HL-60/S4 treated with phorbol 12-myristate 13-acetate at 8.2 ng/mL for 4 days and 3 days (cell line): ENCODE results near the gene E2F6.

Experiments used
- in situ Hi-C: fragments of 300-500 bp; cut with MboI; formaldehyde crosslinking; loops from 2 replicates; pipeline ENCODE4 v1.15.0; 2022; ENCODE audit warnings: low sequenced_read_pairs

The E2F6 gene

DNA sequence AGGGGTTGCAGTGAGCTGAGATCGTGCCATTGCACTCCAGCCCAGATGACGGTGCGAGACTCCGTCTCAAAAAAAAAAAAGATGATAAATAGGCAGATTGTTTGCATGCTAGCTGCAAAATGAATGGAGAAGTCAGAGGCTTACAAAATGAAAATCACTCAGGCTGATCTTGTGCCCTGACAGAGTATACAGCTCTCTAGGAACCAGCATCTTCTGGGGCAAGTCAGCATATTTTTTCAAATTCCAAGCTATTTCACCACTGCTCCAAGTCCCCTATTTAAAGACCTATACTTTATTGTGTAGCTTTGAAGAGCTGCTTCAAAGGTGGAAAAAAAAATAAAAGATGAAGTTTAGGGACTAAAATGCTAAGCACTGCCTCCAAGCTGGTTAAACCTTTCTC lies 6.1 kb downstream of the E2F6 start:
- in situ Hi-C loops: no loop called here

DNA sequence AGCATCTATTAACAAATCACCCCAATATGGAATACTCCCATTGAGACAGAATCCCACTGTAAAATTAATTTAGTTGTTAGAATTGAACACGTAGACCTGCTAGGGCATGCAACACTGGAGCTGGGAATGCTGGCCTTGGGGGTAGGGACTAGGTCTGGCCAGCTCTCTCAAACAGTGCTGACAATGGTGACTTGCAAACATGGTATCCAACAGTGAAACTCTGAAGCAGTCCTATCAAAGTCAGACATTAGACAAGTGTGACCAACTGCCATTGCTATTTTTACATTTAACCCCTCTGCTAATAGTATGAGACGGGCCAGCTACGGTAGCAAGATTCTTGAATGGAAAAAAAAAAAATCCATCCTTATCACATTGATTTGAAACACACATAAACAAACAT lies 7.2 kb downstream of the E2F6 start:
- in situ Hi-C loops: no loop called here

DNA sequence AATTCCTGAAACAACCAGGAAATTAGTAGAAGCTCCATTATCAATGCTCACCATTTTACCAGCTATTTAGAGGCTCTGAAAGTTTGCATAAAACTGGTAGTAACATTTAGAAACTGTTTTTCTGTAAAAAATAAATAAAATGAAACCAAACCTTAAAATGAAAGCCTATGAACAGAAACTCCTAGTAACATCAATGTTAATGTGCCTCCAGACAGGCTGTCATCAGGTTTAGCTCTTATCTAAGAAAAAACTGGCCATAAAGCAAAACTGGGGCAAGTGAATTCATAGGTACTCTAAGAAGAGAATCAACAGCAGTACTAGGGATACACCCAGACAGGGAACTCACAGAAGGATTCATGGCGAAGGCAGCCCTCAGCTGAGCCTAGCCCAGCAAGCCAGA lies 8.0 kb downstream of the E2F6 start:
- in situ Hi-C loops: no loop called here

DNA sequence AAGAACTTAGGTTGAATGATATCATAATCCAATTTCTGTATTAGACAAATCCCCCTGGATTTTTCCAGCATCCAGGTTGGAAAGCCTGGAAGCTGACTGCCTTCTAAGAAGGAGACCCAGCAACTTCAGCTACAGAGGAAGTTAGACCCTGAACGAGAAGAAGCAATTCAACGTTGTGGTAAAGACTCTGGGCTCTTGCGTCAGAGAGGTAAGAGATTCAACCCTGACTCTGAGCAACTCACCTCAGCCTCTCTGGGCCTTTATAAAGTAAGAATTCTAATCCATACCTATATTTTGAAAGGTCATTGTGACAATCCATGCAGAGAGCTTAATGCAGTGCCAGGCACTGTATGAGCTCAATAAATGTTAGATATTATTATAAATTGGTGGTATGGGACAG lies 9.7 kb downstream of the E2F6 start:
- in situ Hi-C loops: no loop called here

DNA sequence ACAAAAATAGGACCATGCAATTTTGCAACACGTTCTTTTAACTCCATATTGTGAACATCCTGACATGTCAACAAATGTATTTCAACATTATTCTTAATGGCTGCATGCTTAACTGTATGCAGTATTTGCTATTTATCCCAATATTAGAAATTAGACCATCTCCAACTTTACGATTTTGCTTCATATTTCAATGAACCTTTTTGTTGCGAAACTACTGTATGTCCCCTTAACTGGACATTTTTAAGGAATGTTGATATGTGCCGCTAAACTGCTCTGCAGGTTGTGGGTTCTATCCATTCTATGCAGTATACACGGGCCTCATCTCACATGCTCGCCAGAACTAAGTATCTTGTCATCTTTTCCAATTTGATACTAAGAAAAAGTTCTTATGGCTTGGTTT lies 11.1 kb downstream of the E2F6 start:
- in situ Hi-C loops: no loop called here

DNA sequence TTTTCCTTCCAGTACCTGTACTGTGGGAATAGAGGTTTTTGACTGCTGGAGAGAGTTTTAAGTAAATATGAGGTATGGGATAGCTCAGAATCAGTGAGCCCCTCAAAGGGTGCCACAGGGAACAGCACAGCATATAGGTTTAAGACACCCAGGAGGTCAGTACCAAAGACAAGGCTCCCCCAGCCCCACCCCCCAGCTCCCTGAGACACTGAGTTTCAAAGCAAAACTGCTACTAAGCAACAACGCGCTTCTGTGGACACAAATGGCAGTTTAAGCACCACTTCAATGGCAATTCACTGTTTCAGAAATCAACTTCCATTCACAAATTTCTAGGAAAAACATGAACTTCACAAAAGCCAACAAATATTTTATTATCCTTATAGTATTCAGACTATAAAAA lies 15.2 kb downstream of the E2F6 start:
- in situ Hi-C loops: no loop called here

DNA sequence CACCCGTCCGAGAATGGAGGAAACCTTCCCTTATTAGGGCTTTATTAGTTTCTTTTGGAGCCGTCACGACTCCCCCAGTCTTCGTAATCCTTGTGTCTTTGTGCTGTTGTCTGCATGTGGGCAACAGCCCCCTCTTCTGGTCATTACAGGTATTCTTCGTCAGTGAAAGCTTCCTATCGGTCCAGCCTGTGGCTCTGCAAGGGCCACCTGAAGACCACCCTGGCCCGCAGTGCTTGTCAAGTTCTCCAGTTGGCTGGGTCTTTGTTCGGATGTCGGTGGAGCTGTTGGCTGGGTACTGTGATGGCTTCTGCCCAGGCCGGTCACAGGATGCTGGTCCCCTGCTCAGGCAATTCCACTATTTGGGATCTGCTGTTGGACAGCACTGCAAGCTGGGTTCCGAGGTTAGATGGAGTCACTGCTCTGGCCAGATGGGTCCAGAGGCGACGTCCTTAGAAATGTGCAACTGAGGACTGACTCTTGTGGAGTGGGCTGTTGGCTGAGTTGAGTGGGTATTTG lies 19.2 kb downstream of the E2F6 start:
- in situ Hi-C loops: loop anchor here (10.0 kb wide), 1 partner anchor 312 kb away; a partner anchor contains a TSS

DNA sequence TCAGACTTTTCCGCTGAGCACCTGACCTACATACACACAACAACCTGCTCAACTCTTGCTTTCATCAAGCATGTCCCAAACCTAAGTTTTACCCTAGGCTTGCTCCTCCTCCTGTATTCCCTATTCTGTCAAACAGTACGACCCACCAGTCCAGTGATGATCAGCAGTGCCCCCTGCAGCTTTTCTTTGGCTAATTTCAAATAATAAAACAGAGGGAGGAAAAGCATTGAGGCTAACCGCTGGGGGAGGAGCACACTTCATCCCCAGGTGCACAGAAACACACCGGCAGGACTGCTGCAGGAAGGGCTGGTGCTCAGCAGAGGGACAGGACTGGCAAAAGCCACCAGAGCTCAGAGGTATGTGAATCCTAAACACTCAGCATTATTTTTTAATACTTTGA lies 21.2 kb downstream of the E2F6 start:
- in situ Hi-C loops: loop anchor here (10.0 kb wide), 1 partner anchor 310 kb away; a partner anchor contains a TSS

DNA sequence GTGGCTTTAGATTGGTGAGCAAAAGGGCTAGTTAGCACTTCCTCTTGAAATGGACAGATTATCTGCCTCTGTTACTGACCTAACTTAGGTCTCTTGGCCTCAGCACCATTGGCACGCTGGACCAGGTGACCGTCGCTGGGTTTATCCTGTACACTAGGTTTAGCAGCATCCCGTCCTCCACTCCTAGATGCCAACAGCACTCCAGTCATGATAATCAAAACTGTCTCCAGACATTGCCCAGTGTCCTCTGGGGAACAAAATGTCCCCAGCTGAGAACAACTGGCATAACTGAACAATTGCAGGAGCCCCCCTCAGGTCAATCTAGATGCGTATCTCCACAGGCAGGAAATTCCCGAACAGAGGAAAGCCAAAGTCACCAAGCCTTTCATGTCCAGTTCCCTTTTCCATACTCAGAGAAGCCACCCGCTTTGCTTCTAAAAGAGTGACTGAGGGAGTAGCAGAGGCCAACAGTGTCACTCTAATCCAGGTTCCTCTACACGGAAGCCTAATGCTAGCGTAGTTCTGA lies 27.3 kb downstream of the E2F6 start:
- in situ Hi-C loops: no loop called here

DNA sequence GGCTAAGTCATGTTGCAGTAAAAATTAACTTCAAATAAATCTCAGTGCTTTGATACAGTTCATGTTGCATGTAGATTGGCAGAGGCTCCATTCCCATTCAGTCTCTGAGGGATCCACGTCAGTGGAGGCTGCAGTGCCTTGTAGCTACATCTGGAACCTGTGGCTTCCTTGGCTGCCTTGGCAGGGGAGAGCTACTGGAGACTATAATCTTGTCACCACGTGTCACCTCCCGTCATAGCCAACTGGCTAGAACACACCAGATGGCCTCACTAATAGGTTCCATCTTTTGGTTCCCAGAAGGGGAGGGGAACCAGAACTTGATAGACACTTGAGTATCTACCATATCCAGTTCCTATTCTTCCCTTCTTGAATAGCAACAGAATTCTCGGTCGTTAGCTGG lies 28.4 kb downstream of the E2F6 start:
- in situ Hi-C loops: no loop called here

DNA sequence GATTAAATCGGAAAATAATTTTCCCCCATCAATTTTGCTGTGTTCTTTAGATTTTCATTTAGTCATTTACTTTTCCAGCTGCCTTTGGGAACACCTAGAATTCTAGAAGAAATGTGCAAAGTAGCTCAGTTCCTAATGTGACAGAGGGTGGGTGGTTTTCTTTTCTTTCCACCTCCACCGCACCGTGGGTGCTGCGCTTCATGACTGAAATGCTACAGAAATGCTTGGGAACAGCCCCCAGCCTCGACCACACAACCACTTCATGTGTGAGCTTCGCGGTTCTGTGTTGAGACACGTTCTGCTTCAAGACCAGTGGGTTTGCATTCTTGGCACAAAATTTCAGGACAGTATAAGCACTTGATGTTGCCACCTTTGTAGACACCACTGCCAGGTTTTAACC lies 30.9 kb downstream of the E2F6 start:
- in situ Hi-C loops: no loop called here

DNA sequence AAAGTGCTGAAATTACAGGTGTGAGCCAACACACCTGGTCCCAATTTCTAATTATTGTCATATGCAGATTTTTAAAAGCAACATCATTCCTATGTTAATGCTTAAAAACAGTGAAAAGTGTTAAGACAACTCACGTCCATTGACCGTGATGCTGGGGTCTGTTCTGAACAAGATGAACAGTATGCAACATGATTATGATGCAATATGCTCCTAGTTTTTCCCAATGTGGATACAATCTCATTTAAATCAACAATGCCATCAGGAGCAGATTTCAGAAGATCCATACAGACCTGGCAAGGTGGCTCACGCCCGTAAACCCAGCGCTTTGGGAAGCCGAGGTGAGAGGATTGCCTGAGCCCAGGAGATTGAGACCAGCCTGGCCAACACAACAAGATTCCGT lies 31.5 kb downstream of the E2F6 start:
- in situ Hi-C loops: no loop called here

DNA sequence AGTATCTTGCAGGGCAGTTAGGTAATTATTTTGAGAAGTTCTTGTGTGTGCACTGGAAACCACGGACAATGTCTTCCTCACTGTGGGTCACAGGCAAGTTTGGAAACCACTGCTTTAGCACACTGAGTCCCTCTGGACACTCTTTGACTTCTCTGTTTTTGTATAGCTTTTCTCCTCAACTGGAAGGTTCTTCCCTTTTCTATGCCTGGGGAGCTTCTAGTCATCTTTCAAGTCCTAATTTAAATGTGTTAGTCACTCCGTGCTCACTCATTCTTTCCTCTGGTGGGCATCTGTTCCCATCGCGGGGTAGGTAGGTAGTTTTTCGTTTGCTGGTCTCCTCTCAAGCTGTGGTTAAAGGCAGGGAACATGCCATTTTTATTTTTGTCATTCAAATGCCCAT lies 32.1 kb downstream of the E2F6 start:
- in situ Hi-C loops: no loop called here

DNA sequence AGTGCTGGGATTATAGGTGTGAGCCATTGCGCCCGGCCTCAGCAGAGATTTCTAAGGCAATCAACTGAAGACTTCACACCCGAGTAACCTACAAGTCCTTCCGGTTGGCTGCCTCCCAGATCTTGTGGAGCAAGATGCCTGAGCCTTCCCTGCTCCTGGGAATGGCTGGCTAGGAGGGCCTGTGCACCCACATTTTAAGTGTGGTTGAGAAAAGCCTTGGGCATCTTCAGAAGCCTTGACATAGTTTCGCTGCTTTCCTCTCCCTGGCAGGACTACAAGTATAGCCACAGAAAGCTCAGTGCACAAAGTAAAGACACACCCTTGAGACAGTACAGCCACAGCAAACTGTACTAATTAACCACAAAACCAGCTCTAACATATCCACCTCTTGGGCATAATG lies 35.2 kb downstream of the E2F6 start:
- in situ Hi-C loops: no loop called here

DNA sequence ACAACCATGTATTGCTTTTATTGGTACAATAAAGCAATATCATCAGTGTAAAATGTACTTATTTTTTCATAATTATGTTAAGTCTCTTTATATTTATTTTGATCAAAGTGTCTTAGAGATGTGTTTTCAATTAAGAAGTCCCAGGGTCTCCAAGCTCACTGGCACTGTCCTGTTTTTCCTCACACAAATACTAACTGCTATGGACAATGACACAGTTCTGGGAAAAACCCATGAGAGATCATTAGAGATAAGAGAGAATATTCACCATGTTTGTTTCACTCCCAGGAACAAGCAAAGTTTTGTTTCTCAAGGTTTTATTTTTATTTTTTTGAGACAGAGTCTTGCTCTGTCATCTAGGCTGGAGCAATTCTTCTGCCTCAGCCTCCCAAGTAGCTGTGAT lies 38.7 kb downstream of the E2F6 start:
- in situ Hi-C loops: no loop called here

DNA sequence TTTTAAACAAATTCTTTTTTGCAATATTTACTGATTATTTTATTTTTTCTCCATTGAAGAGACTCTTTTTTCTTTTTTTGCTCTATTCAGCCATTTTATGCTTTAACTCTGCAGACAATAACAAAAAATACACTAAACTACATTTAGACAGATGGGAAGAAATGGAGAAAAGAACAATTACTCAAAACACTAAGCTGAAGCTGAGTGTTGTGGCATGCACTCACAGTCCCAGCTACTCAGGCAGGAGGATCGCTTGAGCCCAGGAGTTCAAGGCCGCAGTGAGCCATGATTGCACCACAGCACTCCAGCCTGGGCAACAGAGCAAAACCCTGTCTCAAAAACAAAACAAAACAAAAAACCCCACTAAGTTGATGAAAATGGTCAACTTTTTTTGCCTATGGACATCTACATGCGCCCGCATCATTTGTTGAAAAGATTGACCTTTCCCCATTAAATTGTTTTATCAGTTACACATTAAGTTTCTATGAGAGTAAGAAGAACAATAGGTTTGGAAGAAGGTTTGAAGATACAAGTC lies 43.0 kb downstream of the E2F6 start:
- in situ Hi-C loops: no loop called here

DNA sequence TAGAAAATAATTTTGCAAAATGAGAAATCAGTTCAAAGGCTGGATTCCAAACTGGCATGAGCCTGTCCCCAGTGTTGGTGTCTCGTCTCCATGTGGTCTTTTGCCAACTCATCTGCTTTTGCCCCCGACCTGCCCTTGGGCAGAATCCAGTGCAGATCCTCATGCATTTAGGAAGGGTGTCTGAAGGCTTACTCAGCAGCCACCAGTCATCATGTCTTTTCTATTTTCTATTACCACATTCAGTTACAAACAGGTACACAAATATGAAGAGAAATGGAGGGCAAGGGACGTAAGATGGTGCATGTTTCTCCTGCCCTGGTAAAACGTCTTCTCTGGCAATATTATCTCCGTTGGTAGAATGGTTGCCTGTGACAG lies 43.5 kb downstream of the E2F6 start:
- in situ Hi-C loops: no loop called here

DNA sequence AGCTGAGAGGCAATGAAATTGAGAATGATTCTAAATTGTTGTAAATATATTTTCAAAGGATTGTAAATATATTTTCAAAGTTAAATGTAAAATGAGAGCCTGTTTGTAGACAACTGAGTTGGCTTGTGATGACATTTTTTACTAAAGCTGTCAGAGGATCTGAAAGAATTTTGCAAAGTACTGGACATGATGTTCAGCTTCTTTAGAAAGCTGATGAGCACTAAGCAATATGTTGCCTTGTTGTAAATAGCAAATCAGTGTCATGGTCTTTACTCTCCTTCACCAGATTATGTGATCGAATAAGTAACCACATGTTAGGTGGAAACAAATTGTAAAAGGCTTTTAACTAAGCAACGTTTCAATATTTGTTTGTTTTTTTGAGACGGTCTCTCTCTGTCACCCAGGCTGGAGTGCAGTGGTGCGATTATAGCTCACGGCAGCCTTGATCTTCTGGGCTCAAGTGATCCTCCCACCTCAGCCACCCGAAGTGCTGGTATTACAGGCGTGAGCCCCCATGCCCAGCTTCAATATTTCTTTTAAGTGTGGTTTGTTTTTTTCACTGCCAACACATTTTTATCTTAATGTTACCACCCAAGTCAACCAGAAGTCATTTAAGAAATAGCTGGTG lies 44.0 kb downstream of the E2F6 start:
- in situ Hi-C loops: no loop called here

DNA sequence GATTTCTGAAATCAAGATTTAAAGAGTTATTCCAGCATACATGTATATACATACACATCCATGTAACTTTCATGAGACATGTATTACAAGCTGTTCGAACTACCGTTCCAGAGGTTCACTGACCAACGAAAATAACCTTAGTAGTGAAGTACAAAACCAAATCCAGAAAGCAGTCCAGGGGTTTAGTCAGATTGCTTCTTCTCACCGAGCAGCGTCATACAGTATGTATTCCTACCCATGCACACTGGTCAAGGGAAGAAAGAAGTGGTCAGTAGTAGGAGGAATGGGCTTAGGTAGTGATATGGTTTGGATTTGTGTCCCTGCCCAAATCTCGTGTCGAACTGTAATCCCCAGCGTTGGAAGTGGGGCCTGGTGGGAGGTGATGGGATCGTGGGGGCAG lies 45.3 kb downstream of the E2F6 start:
- in situ Hi-C loops: no loop called here

DNA sequence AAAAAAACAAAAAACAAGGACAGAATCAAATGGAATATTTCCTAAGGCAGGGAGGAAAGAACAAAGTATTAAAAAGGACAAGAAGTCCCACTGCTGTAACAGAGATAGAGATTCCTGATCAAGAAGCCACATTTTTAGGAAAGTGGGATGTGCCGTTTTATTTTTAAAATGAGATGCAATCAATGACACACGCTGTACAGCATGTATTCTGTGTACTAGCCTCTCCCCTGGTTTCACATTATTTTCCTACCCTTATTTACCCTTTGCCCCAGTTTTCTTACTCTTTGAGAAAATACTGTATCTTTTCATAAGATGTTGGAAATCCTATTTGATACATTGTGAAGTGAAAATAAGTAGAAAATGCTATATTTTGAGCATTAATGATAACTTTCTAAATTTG lies 45.8 kb downstream of the E2F6 start:
- in situ Hi-C loops: no loop called here

DNA sequence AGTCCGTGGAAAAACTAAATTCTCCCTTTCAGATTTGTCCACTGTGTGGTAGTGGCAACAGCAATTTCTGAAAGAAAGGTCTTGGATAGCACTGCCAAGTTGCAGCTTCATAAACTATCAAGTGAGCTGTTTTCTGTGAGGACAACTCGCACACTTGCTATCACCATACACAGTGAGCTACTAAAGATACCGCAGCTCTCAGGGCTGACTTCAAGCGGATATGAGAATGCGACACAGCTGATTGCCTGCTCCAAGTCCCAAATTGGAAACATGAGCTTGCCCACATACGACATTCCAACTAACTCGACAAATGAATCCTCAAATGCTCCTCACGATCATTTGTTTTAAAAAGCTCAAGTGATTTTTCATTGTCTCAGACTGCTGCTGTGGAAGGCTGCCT lies 46.2 kb downstream of the E2F6 start:
- in situ Hi-C loops: no loop called here

DNA sequence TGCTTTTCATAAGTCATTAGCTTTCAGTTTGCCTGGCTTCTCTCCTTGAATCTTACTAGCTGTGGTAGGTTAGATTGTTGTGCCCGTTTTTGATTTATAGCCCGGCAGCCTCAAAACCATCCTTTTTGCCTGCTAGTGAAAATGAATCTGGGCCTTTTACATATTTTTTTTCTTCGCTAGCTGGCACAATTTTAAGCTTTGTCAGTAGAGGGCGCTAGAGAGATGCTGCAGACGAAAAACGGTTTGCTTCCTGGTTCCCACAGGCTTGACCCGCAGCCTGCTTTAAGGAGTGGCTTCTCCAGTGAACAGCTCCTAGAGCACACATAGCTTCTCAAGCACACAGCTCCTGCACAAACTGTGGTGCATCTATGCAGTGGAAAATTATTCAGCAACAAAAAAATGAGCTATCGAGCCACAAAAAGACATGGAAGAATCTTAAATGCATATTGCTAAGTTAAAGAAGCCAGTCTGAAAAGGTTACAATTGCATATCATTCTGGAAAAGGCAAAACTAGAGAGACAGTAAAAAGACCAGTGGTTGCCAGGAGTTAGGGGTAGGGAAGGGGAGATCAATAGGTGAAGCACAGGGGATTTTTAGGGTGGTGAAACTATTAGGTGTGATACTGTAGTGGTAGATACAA lies 47.9 kb downstream of the E2F6 start:
- in situ Hi-C loops: no loop called here
